SU-DHL-6 (cell line): Measurements from ENCODE around the gene SCAPER.

Experiments
- CTCF ChIP-seq: fragments of 200-600 bp; sonication (generic); IDR thresholded peaks from one replicate; pipeline ENCODE4 v1.5.1; 2017; ENCODE audit warnings: antibody characterized with exemption, mild to moderate bottlenecking, low read length, moderate library complexity; ENCODE audit not compliant: insufficient read depth, poor library complexity, severe bottlenecking
- EZH2phosphoT487 ChIP-seq: fragments of 200-600 bp; sonication (generic), shearing (Covaris generic); conservative IDR thresholded peaks from 2 replicates; pipeline ENCODE4 v1.6.1; 2018; ENCODE audit warnings: mild to moderate bottlenecking, antibody characterized with exemption, low read length, moderate library complexity, mixed read lengths

GRCh38 chr15:76954744-76955143, 49.6 kb upstream of the SCAPER start:
- TF ChIP-seq CTCF (no peak), EZH2phosphoT487 (no peak)
